Left lobe of liver (tissue), 2 donors: ENCODE data around the gene RNU6-9. TPM values are rescaled to one million over a fixed set of nuclear protein-coding genes. Genes with fewer than 3 reads are reported as not detected.

Experiments
- ATAC-seq: fragments of 200-7000 bp; cut with Tn5 transposase; one replicate; pipeline ENCODE4 v1.9.1; 2020; ENCODE audit warnings: mild to moderate bottlenecking, moderate library complexity
- DNase-seq: peaks from one replicate; pipeline ENCODE4 v3.0.0-alpha.2; 2020; ENCODE audit warnings: low spot score
- total RNA-seq: library from RNA; stranded (reverse); gene quantifications from one replicate; pipeline ENCODE4 v1.2.1, GENCODE V29; 2021
- donor health status: DM: no; HTN: no; CAD: no; lungs with moderate emphysema.
- donor health status: DM: no; HTN: yes; CAD: no.

RNU6-9 gene
- total RNA-seq, 1 donor from 2014 or later, result not detected

- no peak for ATAC-seq
- no peak for DNase-seq
Measured at GRCh38 chr19:861141-861755, 32.0 kb upstream of the RNU6-9 start.

DNA sequence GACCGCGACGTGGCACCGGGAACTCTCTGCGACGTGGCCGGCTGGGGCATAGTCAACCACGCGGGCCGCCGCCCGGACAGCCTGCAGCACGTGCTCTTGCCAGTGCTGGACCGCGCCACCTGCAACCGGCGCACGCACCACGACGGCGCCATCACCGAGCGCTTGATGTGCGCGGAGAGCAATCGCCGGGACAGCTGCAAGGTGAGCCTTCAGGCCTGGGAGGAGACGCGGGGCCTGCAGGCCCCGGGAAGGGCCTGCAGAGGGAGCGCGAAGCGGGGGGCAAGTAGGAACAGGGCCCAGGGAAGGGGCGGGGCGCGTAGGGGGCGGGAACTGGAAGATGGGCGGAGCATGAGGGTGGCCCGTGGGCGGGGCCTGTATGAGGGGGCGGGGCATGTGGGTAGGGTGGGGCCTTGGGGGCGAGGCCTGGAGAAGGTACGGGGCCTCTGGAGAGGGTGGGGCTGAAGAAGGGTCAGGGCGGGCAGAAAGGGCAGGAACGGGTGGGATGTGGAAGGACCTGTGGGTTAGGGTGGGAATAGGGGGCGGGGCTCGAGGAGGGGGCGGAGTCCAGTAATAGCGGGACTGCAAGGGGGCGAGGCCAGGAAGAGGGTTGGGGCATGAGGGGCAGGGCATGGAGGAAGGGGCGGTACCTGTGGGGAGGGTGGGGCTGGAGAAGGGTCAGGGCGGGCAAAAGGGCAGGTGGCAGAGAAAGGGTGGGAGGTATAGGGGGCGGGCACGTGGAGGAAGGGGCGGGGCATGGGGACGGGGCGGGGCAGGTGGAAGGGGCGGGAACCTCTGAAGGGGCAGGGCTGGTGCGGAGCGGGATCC, 31.3 kb upstream of the RNU6-9 start:
- ATAC-seq (peak; percentile 23), DNase-seq (no peak)

DNA sequence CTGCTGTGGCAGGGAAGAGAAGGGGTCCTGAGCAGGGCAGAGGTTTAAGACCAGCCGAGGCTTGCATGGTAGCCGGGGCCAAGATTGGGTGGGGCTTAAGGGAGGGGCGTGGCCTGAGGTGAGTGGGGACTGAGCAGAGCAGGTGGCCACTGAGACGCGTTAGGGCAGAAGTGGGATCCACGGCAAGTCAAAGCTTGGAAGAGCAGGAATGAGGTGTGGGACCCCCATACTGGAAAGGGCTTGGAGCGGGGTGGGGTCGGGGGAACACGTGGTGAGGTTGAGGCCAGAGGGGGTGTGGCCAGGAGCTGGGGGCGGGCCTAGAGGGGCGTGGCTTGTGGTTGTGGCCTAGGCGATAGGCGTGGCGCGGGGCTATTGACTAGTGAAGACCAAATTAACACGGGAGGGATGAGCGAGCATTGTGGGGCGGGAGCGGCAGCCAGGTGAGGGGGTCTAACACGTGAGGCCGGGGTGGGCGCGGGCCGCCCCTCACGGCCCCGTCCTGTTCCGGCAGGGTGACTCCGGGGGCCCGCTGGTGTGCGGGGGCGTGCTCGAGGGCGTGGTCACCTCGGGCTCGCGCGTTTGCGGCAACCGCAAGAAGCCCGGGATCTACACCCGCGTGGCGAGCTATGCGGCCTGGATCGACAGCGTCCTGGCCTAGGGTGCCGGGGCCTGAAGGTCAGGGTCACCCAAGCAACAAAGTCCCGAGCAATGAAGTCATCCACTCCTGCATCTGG, 30.5 kb upstream of the RNU6-9 start:
- peak; percentile 28 for ATAC-seq
- no peak for DNase-seq

GRCh38 chr19:863315-863620, 30.0 kb upstream of the RNU6-9 start:
- DNase-seq (no peak), ATAC-seq (no peak)

DNA sequence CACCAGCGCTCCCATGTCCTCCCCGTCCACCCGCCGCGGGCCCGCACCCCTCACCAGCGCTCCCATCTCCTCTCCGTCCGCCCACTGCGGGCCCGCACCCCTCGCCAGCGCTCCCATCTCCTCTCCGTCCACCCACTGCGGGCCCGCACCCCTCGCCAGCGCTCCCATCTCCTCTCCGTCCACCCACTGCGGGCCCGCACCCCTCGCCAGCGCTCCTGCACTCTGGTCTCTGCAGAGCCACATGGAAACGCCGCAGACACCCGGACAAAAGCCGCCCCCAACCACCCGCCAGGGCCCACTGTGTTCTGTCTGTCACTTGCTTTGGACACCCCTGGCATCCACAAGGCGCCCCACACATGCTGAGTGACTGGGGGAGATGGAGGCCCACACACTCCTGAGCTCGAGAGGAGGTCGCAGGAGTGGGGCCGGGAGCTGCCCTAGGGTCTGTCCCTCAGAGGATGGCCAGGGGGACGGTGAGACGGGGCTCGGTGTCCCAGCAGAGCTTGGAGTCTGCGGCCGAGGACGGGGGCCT, 26.4 kb upstream of the RNU6-9 start:
- DNase-seq (no peak), ATAC-seq (no peak)

GRCh38 chr19:867301-867793, 25.9 kb upstream of the RNU6-9 start:
- DNase-seq (no peak), ATAC-seq (no peak)

- ATAC-seq, result no peak
Measured at GRCh38 chr19:867855-868457, 25.3 kb upstream of the RNU6-9 start.

GRCh38 chr19:868458-869244, 24.6 kb upstream of the RNU6-9 start:
- ATAC-seq, result no peak
- DNase-seq, result no peak

More at GRCh38 chr19:867855-868457, 25.3 kb upstream of the RNU6-9 start:
- no peak for DNase-seq

GRCh38 chr19:869245-870177, 23.8 kb upstream of the RNU6-9 start:
- ATAC-seq (no peak), DNase-seq (no peak)

GRCh38 chr19:870314-870713, 23.0 kb upstream of the RNU6-9 start:
- no peak for ATAC-seq
- no peak for DNase-seq

- no peak for DNase-seq
Measured at GRCh38 chr19:870963-871401, 22.3 kb upstream of the RNU6-9 start.

DNA sequence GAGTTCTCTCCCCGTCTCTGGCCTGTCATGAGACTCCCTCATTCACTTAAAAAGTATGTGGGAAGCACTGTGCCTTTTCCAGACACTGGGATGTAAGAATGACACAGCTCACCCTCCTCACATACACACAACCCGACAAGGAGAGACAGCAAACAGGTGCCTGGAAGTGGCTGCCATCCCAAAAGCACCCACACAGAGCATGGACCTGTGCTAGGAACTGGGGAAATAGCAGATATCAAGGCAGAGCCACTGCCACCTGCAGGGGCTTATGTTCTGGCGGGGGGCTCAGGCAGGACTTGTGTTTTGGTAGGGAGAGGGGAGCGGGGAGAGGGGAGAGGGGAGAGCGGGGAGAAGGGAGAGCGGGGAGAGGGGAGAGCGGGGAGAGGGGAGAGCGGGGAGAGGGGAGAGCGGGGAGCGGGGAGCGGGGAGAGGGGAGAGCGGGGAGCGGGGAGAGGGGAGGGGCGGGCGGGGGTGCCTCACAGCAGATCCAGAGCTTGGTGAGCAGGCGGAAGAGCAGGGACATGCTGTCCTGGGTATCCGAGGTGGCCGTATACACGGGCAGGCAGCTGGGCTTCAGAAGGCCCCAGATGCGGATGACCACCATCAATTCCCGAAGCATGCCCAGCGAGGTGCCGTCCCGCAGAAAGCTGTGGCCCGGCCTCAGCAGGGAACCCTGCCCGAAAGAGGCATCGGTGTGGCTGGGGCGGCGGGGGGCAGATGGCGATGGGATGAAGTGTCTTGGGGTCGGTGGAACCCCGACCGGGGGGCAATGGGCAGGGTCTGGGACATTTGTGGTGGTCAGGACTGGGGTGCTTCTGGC, 21.6 kb upstream of the RNU6-9 start:
- DNase-seq (no peak), ATAC-seq (no peak)

More at GRCh38 chr19:870963-871401, 22.3 kb upstream of the RNU6-9 start:
- no peak for ATAC-seq

GRCh38 chr19:872266-872951, 20.9 kb upstream of the RNU6-9 start:
- DNase-seq (no peak), ATAC-seq (peak; percentile 9)

- DNase-seq, result no peak
Measured at GRCh38 chr19:873084-873483, 20.2 kb upstream of the RNU6-9 start.

DNA sequence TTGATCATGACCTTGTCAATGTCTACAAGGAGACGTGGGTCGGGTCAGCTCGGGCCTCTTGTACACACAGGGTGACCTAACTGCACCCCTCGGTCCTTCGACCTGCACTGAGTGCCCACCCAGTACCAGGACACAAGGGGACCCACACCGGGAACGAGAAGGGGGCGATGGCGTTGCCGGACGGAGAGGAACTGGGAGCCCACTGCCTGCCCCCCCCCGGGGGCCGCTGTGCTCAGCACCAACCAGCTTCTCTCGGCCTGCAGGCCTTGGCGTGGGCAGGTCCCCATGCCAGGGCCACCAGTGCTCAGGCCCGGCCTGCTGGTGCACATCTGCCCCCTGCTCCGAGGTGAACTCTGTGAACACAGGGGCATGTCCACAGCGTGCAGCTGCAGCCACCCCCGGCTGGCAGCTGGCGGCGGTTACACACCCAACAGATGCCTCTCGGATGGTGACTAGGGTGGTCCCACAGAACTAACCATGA, 19.7 kb upstream of the RNU6-9 start:
- ATAC-seq, result no peak
- DNase-seq, result no peak

More at GRCh38 chr19:873084-873483, 20.2 kb upstream of the RNU6-9 start:
- ATAC-seq, result no peak

- no peak for DNase-seq
Measured at GRCh38 chr19:875265-875879, 17.9 kb upstream of the RNU6-9 start.

DNA sequence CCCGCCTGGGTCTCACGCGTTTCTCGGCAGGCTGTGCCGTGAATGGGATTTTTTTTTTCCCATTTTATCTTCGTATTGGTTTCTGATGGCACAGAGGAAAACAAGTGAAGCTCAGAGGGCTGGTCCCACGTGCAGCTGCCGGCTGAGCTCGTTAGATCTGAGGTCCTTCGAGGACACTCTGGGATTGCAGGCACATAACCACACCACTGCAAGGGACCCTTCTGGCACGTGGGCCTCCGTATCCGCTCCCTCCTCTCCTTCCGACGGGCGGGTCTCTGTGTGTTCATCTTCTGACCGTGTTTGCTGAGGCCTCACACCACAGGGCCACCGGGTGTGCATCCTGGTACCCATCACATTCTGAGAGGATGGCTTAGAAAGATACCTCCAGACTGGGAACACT, 17.2 kb upstream of the RNU6-9 start:
- ATAC-seq (no peak), DNase-seq (no peak)

More at GRCh38 chr19:875265-875879, 17.9 kb upstream of the RNU6-9 start:
- peak; percentile 17 for ATAC-seq
